Effector memory CD4-positive, alpha-beta T cell (primary cell): ENCODE results near the gene NPHP4.
"Not testable (repeated sequence)": the region's sequence is repeated elsewhere in the genome, so short reads cannot be mapped to it uniquely, and the experiment has no call there.

Experiments used
- DNase-seq, 3 donors: peaks; one replicate each; pipeline ENCODE4 v3.0.0-alpha.2; 2020
- H3K27ac ChIP-seq: 2 replicates; pipeline ENCODE4 v1.7.0; 2013; ENCODE audit warnings: mild to moderate bottlenecking, low read length, moderate library complexity; ENCODE audit not compliant: insufficient read depth, poor library complexity, severe bottlenecking
- H3K27me3 ChIP-seq: replicated peaks from 2 replicates; pipeline ENCODE4 v1.7.0; 2013; ENCODE audit warnings: mild to moderate bottlenecking, low read length; ENCODE audit not compliant: insufficient read depth, control insufficient read depth, poor library complexity, severe bottlenecking
- H3K36me3 ChIP-seq: 2 replicates; pipeline ENCODE4 v1.7.0; 2013; ENCODE audit warnings: mild to moderate bottlenecking, low read length, moderate library complexity; ENCODE audit not compliant: control insufficient read depth, insufficient read depth
- H3K4me1 ChIP-seq: 2 replicates; pipeline ENCODE4 v1.7.0; 2013; ENCODE audit warnings: low read length, mild to moderate bottlenecking; ENCODE audit not compliant: control insufficient read depth, insufficient read depth, poor library complexity, severe bottlenecking
- H3K4me3 ChIP-seq: 2 replicates; pipeline ENCODE4 v1.7.0; 2013; ENCODE audit warnings: low read length, low read depth, mild to moderate bottlenecking; ENCODE audit not compliant: insufficient read depth, poor library complexity, severe bottlenecking
- H3K9me3 ChIP-seq: 2 replicates; pipeline ENCODE4 v1.7.0; 2013; ENCODE audit warnings: mild to moderate bottlenecking, low read length, moderate library complexity; ENCODE audit not compliant: control insufficient read depth

Gene NPHP4

DNA sequence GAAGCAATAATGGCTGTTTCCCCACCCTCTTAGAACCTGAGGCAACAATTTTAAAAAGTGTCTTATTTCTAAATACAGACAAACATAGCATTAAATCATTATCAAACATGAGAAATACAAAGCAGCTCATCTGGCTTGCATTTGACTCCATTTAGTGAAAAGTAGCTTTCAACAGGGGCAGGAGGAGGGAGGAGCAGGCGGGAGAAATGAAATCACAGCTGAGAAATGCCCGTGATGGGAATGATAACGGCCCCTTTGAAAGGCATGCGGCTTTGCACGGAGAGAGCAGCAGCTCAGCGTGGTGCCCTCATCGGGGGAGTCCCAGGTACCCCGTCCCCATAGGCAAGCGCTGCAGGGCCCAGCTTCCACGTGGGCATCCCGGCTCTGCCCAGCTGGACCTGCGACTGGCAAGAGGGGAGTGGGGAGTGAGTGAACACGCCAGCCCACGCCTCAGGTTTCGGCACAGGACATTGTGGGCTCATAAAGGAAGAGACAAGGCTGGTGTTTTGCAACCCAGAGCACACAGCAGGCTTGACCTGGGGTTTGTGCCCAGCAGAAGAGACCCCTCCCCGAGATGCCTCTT lies 134.6 kb downstream of the NPHP4 start:
- Histone ChIP-seq H3K9me3 (no peaks in the 10 kb centered on the region), H3K4me3 (no peak overlapping the region), H3K4me1 (no peaks in the 10 kb centered on the region), H3K27ac (no peak overlapping the region), H3K36me3 (peaks cover 2% of the 10 kb centered on the region), H3K27me3 (no peaks in the 10 kb centered on the region)
- no peak for DNase-seq

DNA sequence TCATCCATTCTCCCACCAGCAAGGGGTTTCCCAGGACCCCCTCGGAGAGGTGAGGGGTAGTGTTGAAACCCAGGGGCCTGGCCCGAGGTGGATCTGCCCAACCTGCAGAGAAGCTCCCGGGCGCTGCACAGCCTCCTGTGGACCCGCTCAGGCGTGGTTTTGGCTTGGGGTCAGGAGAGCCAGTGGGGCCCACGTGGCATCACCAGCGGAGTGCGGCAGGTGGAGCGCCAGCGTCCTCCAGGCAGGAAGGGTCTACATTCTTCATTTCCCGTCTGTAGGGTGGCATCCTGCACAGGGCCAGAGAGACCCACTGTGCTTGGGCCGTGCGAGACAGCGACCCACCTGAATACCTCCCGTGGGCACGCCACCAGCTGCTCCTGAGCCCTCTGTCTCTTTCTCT lies 135.2 kb downstream of the NPHP4 start:
- Histone ChIP-seq H3K4me1 (no peaks in the 10 kb centered on the region), H3K27ac (no peak overlapping the region), H3K36me3 (no peaks in the 10 kb centered on the region), H3K9me3 (no peaks in the 10 kb centered on the region), H3K4me3 (no peak overlapping the region), H3K27me3 (no peaks in the 10 kb centered on the region)
- DNase-seq = no peak

DNA sequence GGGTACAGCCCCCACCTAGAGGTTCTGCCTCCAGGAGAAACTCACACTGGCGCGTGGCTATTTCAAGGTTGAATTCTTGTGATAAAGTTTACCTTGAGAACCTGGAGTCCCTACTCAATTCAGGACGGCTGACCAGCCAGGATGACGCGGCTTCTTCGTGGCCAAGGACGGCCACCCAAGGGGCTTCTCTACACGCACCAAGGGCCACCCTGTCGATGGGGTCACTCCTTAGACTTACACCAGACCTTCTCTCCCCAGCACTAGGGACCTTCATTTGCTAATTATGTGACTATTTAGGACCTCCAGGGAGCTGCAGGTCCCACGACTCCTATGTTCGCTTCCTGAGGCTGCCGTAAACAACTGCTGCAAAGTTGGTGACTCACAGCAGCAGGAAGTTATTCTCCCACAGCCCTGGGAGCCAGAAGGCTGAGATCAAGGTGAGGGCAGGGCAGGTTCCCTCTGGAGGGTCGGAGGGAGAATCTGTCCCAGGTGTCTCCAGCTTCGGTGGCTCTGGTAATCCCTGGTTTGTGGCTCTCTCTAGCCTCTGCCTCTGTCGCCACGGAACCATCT lies 135.9 kb downstream of the NPHP4 start:
- H3K4me1 ChIP-seq = no peaks in the 10 kb centered on the region
- H3K9me3 ChIP-seq = no peaks in the 10 kb centered on the region
- H3K27me3 ChIP-seq = no peaks in the 10 kb centered on the region
- H3K27ac ChIP-seq = no peak overlapping the region
- no peak overlapping the region for H3K4me3 ChIP-seq
- no peak for DNase-seq
- H3K36me3 ChIP-seq = no peaks in the 10 kb centered on the region

DNA sequence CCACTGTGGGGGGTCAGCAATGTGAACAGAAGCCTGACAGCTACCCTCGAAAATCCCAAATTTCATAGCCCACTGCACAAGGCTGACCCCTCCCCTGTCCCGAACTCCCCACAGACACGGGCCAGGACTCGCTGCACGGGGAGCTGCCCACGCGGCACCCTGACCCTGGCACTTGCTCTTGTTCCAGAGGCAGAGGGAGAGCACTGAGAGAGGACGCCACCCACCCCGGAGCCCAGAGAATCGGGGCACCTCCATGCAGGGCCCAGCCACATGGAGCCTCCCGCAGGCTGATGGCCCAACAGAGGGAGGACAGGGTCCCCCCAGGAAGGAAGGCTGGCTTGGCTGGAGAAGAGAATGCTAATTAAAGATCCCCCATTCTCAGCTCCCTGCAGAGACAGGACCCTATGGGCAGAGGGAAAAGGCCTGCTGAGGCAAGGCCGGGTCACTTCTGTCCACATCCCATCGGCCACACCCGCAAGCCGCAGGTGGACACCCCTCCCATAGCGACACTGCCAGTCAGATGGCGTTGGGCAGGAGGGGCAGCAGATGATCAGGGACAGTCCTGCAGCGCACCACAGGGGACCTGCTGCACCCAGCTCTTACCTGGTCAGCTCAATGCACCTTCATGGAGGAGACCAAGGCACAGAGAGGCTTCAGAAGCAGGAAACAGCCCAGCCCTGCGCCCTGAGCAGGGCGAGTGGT lies 136.9 kb downstream of the NPHP4 start:
- Histone ChIP-seq H3K36me3 (no peaks in the 10 kb centered on the region), H3K9me3 (no peaks in the 10 kb centered on the region), H3K27ac (no peak overlapping the region), H3K27me3 (no peaks in the 10 kb centered on the region), H3K4me3 (no peak overlapping the region), H3K4me1 (no peaks in the 10 kb centered on the region)
- no peak for DNase-seq

DNA sequence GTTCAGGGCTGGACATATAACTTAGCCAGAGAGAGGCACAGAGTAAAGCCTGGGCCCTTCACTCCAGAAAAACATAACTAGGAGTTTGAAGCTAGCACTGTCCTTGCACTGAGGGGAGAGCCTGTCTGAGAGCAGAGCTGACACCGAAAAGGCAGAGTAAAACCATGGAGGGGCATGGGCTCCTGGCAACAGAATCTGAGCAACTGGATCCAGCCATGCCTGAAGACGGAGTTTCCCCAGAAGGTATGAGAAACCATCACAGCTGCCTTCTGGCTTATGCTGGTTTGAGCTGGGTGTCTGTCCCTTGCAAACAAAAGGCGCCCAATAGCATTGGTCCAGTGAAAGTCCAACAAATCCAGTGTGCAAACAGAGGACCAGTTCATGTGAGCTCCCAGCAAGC lies 137.5 kb downstream of the NPHP4 start:
- Histone ChIP-seq H3K27ac (no peak overlapping the region), H3K27me3 (no peaks in the 10 kb centered on the region), H3K4me3 (no peak overlapping the region), H3K36me3 (no peaks in the 10 kb centered on the region), H3K9me3 (no peaks in the 10 kb centered on the region), H3K4me1 (no peaks in the 10 kb centered on the region)
- DNase-seq = no peak

DNA sequence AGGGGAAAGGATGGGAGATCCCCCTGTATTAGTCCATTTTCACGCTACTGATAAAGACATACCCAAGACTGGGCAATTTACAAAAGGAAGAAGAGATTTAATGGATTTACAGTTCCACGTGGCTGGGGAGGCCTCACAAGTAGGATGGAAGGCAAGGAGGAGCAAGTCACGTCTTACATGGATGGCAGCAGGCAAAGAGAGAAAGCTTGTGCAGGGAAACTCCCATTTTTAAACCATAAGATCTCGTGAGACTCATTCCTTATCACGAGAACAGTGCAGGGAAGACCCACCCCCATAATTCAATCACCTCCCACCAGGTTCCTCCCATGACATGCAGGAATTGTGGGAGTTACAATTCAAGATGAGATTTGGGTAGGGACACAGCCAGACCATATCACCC lies 138.4 kb downstream of the NPHP4 start:
- H3K4me3 ChIP-seq, DNase-seq, H3K27me3 ChIP-seq, H3K27ac ChIP-seq, H3K9me3 ChIP-seq, H3K4me1 ChIP-seq, H3K36me3 ChIP-seq: not testable (repeated sequence)

DNA sequence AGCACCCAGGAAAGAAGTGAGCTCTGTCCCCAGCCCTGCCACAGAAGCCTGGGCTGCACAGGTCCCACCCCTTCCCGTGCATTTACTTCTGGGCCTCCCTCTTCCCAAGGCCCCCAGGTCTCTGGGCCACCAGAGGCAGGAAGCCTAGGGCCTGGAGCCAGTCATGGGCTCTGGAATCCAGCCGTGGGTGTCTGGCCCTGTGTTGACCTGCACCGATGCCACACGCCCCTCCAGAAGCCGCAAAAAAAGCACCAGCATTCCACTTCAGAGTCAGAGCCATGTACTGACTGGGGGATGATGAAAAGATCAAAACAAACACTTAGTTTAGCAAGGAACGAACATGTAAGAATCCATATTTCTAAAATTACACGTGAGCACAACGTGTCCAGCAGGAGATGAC lies 141.7 kb downstream of the NPHP4 start:
- no peak for DNase-seq
- no peaks in the 10 kb centered on the region for H3K36me3 ChIP-seq
- H3K4me3 ChIP-seq = no peak overlapping the region
- no peaks in the 10 kb centered on the region for H3K9me3 ChIP-seq
- no peaks in the 10 kb centered on the region for H3K27me3 ChIP-seq
- no peaks in the 10 kb centered on the region for H3K4me1 ChIP-seq
- H3K27ac ChIP-seq = no peak overlapping the region

DNA sequence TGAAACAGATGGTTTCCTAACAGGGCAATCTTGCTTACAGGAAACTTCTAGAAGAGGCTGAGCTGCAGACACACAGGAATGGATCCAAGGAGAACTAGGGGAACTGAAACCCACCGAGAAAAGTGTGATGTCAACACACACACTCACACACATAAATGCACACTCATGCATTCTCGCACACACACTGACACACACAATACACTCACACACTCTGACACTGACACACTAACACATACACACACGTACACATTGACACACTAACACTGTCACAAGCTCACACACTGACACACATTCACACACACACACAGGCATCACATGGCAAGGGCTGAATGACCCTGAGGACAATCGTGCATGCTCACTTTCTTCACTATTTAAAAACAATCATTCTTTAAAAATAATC lies 142.7 kb downstream of the NPHP4 start:
- Histone ChIP-seq H3K27ac (no peak overlapping the region), H3K4me3 (no peak overlapping the region), H3K27me3 (no peaks in the 10 kb centered on the region), H3K4me1 (no peaks in the 10 kb centered on the region), H3K36me3 (no peaks in the 10 kb centered on the region), H3K9me3 (no peaks in the 10 kb centered on the region)
- DNase-seq = no peak

DNA sequence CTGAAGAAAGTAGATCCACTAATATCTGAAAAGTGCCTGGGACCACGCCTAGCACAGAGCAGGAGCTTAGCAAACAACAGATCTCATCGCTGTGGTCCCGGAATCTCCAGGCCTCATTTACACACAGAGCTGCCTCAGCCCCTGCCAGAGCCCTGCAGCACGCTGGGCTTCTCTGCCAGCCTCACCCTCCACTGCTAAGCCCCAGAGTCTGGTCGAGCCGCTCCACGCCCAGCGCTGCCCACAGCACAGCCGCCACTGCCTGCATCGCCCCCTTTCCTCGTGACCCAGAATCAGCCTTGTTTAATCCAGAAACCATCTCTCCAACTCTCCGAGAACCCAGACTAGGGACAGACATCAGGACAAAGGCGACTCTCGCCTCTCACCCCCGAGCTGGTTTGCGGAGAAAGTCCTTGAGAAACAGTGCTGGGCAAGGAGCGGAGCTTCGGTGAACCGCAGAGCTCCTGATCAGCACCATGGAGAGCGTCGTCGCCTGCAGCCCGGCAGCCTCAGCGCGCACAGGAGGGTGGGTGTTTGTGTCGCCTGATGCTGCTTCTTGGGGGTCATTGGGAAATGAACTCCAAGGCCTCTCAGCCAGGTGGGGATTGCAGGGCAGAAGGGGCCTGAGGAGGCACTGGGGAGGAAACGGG lies 145.1 kb downstream of the NPHP4 start:
- no peak for DNase-seq
- H3K9me3 ChIP-seq = no peaks in the 10 kb centered on the region
- no peaks in the 10 kb centered on the region for H3K4me1 ChIP-seq
- no peak overlapping the region for H3K4me3 ChIP-seq
- no peaks in the 10 kb centered on the region for H3K27me3 ChIP-seq
- H3K36me3 ChIP-seq = no peaks in the 10 kb centered on the region
- no peak overlapping the region for H3K27ac ChIP-seq

DNA sequence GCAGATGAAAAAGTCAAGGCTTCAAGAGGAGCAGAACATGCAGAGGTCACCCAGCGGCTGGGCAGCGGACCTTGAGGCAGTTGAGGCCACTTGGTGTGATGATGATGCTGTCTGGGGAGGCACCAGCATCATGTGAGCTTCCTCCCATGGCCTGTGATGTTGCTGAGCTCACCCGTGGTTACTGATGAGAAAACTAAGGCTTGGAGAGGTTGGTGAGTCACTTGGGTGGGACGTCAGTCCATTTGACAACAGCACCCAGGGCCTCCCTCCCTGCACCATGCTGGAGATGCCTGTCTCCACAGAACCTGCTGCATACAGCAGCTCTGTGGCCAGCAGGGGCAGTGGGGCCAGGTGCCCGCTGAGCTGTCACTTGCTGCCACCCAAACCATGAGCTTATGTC lies 146.8 kb downstream of the NPHP4 start:
- no peaks in the 10 kb centered on the region for H3K4me1 ChIP-seq
- no peaks in the 10 kb centered on the region for H3K9me3 ChIP-seq
- H3K4me3 ChIP-seq = no peak overlapping the region
- H3K27ac ChIP-seq = no peak overlapping the region
- DNase-seq = no peak
- H3K27me3 ChIP-seq = no peaks in the 10 kb centered on the region
- no peaks in the 10 kb centered on the region for H3K36me3 ChIP-seq
